Subcutaneous adipose tissue (tissue), 4 donors: ENCODE results near the gene SEMA4A. TPM values are rescaled to one million over a fixed set of nuclear protein-coding genes. Genes with fewer than 3 reads are reported as not detected.

Experiments used
- total RNA-seq, 4 donors: library from RNA; depleted of rRNA; stranded (reverse); fragments of >200 nt; gene quantifications; one replicate each; pipeline ENCODE4 v1.1.0, GENCODE V29; 2016
- TF ChIP-seq, protein P1 (sequence below): fragments of 450-650 bp; IDR thresholded peaks from one replicate; pipeline ENCODE4 v1.5.1; 2016; ENCODE audit warnings: low read depth, mild to moderate bottlenecking, control low read depth, antibody characterized with exemption, moderate library complexity

SEMA4A gene
- total RNA-seq, 4 donors from 2014 or later, result 2.6 to 3.4 (median 3.0) TPM

GRCh38 chr1:156136970-156137483 lies 16.4 kb upstream of the SEMA4A start:
- TF ChIP-seq, protein P1, sequence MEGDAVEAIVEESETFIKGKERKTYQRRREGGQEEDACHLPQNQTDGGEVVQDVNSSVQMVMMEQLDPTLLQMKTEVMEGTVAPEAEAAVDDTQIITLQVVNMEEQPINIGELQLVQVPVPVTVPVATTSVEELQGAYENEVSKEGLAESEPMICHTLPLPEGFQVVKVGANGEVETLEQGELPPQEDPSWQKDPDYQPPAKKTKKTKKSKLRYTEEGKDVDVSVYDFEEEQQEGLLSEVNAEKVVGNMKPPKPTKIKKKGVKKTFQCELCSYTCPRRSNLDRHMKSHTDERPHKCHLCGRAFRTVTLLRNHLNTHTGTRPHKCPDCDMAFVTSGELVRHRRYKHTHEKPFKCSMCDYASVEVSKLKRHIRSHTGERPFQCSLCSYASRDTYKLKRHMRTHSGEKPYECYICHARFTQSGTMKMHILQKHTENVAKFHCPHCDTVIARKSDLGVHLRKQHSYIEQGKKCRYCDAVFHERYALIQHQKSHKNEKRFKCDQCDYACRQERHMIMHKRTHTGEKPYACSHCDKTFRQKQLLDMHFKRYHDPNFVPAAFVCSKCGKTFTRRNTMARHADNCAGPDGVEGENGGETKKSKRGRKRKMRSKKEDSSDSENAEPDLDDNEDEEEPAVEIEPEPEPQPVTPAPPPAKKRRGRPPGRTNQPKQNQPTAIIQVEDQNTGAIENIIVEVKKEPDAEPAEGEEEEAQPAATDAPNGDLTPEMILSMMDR, result no peak

GRCh38 chr1:156138458-156138867 lies 14.9 kb upstream of the SEMA4A start:
- TF ChIP-seq, protein P1, result no peak

- TF ChIP-seq, protein P1, result no peak
These were observed 12.3 kb upstream of the SEMA4A start for GRCh38 chr1:156140879-156141707.

DNA sequence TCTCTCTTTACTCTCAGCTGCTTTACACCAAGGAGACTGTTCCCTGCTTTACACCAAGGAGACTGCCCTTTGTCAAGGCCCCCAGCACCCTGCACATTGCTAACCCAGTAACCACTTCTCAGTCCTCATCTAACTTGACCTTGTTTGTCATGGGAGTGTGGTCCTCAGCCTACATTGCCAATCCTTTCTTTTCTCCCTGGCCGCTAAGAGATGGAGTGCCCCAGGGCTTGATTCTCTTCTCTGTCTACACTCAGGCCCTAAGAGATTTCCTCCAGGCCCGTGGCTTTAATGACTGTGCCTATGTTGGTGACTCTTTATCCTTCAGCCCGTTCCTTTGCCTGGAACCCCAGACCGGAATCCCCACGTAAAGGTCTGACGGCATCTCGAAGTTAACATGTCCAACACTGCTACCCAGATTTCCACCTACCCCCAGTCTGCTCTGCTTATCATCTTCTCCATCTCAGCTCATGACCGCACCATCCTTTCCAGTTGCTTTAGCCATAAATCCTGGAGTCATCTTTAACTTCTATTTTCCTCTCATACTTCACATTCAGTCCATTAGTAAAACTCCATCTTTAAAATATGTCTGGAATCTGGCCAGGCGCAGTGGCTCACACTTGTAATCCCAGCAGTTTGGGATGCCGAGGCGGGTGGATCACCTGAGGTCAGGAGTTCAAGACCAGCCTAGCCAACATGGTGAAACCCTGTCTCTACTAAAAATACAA lies 9.5 kb upstream of the SEMA4A start:
- TF ChIP-seq, protein P1, result no peak

- TF ChIP-seq, protein P1, result no peak
These were observed 8.6 kb upstream of the SEMA4A start for GRCh38 chr1:156144742-156145141.

DNA sequence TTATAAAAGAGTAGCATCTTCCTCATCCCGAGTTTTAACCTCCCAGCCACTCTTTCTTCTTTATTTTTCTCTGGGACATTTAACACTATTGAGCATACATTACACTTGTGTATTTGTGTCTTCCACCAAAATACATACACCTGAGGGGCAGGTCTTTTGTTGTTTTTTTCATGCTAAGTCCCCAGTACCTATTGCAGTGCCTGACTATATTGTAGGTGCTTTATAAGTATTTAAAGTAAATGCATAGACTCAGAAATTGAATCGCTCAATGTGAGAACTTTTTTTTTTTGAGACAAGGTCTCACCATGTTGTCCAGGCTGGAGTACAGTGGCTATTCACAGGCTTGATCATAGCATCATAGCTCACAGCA lies 7.8 kb upstream of the SEMA4A start:
- TF ChIP-seq, protein P1, result no peak
